A673 (cell line): Measurements from ENCODE around the gene CEP44.

Experiments used
- CTCF ChIP-seq: fragments of 300-800, 200-600 bp; sonication (generic); conservative IDR thresholded peaks from 2 replicates; pipeline ENCODE4 v1.5.1; 2017; ENCODE audit warnings: low read depth, mild to moderate bottlenecking, antibody characterized with exemption, low read length, moderate library complexity, mixed read lengths
- EZH2 ChIP-seq: fragments of 200-600 bp; sonication (generic); IDR thresholded peaks from 2 replicates; pipeline ENCODE4 v1.6.1; 2017; ENCODE audit warnings: borderline replicate concordance, low read depth, mild to moderate bottlenecking, mixed read lengths, antibody characterized with exemption, low read length; ENCODE audit not compliant: poor library complexity, severe bottlenecking

GRCh38 chr4:174282836-174283506, 740 bp upstream of the CEP44 start:
- TF ChIP-seq EZH2 (no peak), CTCF (no peak)
